ENCODE results near the gene VSIG10L.

VSIG10L gene

DNA sequence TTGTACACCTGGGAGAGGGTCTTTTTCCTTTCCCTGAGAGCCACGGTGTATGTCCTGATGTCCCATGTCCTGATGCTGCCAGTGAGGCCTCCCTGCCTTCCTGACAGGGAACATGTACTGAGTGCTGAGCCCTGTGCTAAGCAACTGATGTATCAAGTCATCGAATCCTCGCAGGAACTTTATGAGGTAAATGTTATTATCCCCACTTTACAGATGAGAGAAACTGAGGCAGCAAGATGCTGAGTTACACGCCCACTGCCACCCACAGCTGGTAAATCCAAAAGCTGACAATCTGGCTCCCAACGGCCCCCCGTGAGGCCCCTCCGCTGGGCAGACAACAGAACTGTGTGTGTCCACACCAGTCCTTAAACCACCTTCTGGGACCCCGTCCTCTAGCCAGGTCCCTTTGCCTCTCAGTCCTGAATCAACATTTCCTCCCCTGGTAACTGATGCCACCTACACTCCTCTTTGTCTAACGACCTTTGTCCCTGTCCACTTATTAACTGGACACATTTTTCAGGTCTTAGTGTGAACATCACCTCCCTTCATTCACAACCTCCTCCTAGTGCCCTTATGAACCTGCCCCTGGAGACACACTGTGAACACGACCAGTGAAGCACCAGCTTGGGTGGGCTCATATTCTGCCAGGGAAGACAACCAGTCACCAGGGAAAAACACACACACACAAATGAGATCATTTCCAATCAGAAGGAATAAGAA, 5.4 kb upstream of the VSIG10L start:
- no peak overlapping the region for H3K9ac ChIP-seq
- H4K20me1 ChIP-seq = peaks cover 0 to 5% (median 0%) of the 10 kb centered on the region in 11 experiments; a peak in 1 of 22 replicates
- H3K4me2 ChIP-seq = no peak overlapping the region
- H3K27me3 ChIP-seq = no peaks in the 10 kb centered on the region
- H3K4me3 ChIP-seq = no peak overlapping the region
- peaks cover 36 to 84% (median 63%) of the 10 kb centered on the region in 11 experiments for H3K36me3 ChIP-seq
- H3K27ac ChIP-seq = no peak overlapping the region
- peaks cover 0 to 33% (median 20%) of the 10 kb centered on the region in 10 experiments; a peak in 17 of 20 replicates for H3K4me1 ChIP-seq
- no peak for TF ChIP-seq Cebpa-rat (IDR thresholded peaks at IDR 0.05)
- H3K9me3 ChIP-seq (replicated peaks in 1 of 11) = no peaks in the 10 kb centered on the region; a peak in 1 of 22 replicates

DNA sequence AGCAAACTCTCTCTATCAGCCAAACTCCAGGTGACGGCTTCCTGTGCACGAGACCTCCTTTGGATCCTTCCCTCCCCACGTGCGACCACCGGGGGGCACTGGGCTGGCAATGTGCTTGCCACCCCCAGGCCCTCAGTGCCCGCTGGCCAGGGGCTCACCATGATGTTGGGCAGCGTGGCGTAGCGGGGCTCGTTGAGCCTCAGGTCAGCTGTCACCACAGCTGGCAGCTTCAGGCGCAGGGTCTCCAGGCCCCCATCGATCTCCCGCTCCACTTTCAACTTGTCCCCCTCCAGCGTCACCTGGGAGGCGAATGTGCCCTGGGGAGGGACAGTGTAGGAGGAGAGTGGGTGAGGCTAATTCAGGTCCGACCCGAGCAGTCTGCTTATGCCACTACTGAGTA, 4.8 kb upstream of the VSIG10L start:
- H3K4me2 ChIP-seq = no peak overlapping the region
- H3K4me1 ChIP-seq = peaks cover 6 to 33% (median 22%) of the 10 kb centered on the region in 10 experiments; a peak in 18 of 20 replicates
- H3K36me3 ChIP-seq = peaks cover 32 to 78% (median 57%) of the 10 kb centered on the region in 11 experiments
- H3K9ac ChIP-seq = no peak overlapping the region
- no peaks in the 10 kb centered on the region; a peak in 1 of 22 replicates for H3K9me3 ChIP-seq (replicated peaks in 1 of 11)
- H3K27me3 ChIP-seq = 0 out of 22 replicates have a peak, but pooled peaks cover 0 to under 1% (median 0%) of the 10 kb centered on the region in 11 experiments
- no peak for TF ChIP-seq Cebpa-rat (IDR thresholded peaks at IDR 0.05)
- no peak overlapping the region for H3K27ac ChIP-seq
- no peak overlapping the region for H3K4me3 ChIP-seq
- peaks cover 0 to 5% (median 0%) of the 10 kb centered on the region in 11 experiments; a peak in 1 of 22 replicates for H4K20me1 ChIP-seq

DNA sequence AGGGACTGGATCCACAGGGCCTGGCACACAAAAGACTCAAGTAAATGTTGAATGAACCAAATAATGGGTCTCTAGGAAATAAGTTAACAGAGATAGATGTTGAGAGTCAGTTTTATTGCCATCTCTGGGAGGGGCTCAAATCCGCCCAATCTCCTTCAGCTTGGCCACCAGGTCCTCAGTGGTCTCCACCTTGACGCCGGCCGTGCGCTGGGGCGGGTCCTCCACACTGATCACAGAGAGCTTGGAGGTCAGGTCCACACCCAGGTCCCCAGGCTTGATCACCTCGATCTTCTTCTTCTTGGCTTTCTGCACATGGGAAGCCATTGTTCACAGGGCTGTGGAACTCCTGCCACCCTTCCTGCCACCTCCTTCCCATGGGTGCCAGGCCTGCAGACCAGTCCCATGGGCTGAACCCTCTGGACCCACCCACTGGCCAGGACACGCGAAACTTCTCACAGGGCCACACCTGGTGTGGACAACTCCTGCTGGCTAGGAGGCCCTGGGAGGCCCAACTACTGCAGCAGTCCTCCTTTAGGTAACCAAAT, 3.2 kb upstream of the VSIG10L start:
- H3K4me3 ChIP-seq = no peak overlapping the region
- no peaks in the 10 kb centered on the region for H3K9me3 ChIP-seq (replicated peaks in 1 of 11)
- peaks cover 19 to 34% (median 26%) of the 10 kb centered on the region in 10 experiments; a peak in 18 of 20 replicates for H3K4me1 ChIP-seq
- H3K27me3 ChIP-seq = peaks cover 0 to 16% (median 11%) of the 10 kb centered on the region in 11 experiments; a peak in 18 of 22 replicates
- peak overlapping the region in 5 of 11 experiments; percentile 1 to 49 (median 25); a peak in 6 of 22 replicates for H3K4me2 ChIP-seq
- peaks cover 0 to 5% (median 0%) of the 10 kb centered on the region in 11 experiments; a peak in 1 of 22 replicates for H4K20me1 ChIP-seq
- H3K27ac ChIP-seq = no peak overlapping the region
- H3K9ac ChIP-seq = no peak overlapping the region
- peaks cover 17 to 62% (median 42%) of the 10 kb centered on the region in 11 experiments for H3K36me3 ChIP-seq
- no peak for TF ChIP-seq Cebpa-rat (IDR thresholded peaks at IDR 0.05)

DNA sequence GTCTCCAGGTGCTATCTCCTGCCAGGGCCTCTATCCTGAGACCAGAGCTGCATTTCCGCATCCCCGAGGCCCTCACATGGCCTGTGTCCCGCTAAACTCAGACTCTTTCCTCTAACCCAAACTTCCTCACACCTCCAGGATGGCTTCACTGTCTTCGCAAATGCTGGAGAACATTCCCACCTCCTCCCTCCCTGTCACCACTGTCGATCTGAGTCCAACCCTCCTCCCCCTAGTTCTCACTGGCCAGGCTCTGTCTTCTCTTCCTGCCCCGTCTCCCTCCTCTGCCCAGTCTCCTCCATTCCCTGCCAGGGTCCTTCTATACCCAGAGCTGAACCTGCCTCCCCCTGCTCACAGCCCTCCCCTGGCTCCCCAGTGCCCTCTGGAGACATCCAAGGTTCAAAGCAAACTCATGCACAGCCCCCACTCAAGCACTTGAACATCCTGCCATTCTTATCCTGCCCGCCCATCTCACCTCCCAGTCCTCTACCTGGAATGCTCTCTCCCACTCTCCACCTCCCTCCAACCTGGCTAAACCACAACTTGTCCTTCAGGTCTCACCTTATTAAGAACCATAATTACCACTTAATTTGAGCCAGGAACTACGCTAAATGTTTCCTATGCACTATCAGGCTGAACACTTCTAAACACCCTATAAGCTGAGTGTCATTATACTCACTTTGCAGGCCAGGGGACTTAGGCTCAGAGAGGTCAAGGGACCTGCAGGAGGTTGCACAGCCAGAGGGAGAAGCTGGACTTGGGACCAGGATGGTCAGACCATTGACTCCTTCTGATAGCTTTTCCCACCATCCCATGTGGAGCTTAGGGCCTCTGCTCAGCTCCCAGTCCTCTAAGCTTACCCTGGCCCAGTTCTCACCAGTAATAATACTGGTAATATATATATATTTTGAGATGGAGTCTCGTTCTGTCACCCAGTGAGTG, 961 bp upstream of the VSIG10L start:
- H3K4me2 ChIP-seq = peak overlapping the region in 4 of 11 experiments; percentile 2 to 86 (median 9); a peak in 2 of 22 replicates
- no peak overlapping the region for H3K9ac ChIP-seq
- H3K27me3 ChIP-seq = peaks cover 0 to 19% (median 11%) of the 10 kb centered on the region in 11 experiments; a peak in 18 of 22 replicates
- no peak for TF ChIP-seq Cebpa-rat (IDR thresholded peaks at IDR 0.05)
- no peaks in the 10 kb centered on the region for H3K9me3 ChIP-seq (replicated peaks in 1 of 11)
- peaks cover 24 to 46% (median 35%) of the 10 kb centered on the region in 10 experiments; a peak in 19 of 20 replicates for H3K4me1 ChIP-seq
- peaks cover 14 to 40% (median 32%) of the 10 kb centered on the region in 11 experiments; a peak in 20 of 22 replicates for H3K36me3 ChIP-seq
- H3K4me3 ChIP-seq = no peak overlapping the region
- peaks cover 0 to 5% (median 0%) of the 10 kb centered on the region in 11 experiments; a peak in 1 of 22 replicates for H4K20me1 ChIP-seq
- 0 out of 22 replicates have a peak overlapping the region, but pooled peaks of 1 of the 11 experiments have one; percentile 6 for H3K27ac ChIP-seq

DNA sequence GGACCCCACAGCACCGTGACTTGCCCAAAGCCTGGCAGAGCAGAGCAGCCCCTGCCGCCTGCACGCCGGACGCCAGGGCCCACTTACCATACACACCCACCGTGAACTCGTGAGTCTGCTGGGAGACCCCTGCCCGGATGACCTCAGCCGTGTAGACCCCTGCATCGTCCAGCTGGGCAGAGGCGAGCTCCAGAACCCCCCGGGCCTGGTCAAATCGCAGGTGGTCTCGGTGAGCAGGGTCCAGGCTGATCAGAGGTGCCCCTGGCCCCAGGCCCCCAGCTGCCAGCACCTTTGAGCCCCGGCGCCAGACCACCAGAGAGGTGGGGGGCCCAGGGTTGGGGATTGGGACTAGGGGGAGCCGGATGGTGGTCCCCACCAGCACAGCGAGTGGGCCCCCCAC, 873 bp downstream of the VSIG10L start:
- Histone ChIP-seq H3K9me3 (replicated peaks in 1 of 11) (no peaks in the 10 kb centered on the region), H3K36me3 (peaks cover 12 to 21% (median 15%) of the 10 kb centered on the region in 11 experiments; a peak in 18 of 22 replicates), H3K27me3 (peaks cover 0 to 19% (median 11%) of the 10 kb centered on the region in 11 experiments; a peak in 18 of 22 replicates), H3K4me2 (peak overlapping the region in 9 of 11 experiments; percentile 86 to 98 (median 93); a peak in 13 of 22 replicates), H3K27ac (peak overlapping the region in 1 of 11 experiments; percentile 84; a peak in 1 of 22 replicates), H4K20me1 (peaks cover 0 to 5% (median 0%) of the 10 kb centered on the region in 11 experiments; a peak in 1 of 22 replicates), H3K4me1 (peaks cover 24 to 47% (median 37%) of the 10 kb centered on the region in 10 experiments; a peak in 19 of 20 replicates), H3K4me3 (no peak overlapping the region), H3K9ac (no peak overlapping the region)
- TF ChIP-seq Cebpa-rat (IDR thresholded peaks at IDR 0.05) = no peak

DNA sequence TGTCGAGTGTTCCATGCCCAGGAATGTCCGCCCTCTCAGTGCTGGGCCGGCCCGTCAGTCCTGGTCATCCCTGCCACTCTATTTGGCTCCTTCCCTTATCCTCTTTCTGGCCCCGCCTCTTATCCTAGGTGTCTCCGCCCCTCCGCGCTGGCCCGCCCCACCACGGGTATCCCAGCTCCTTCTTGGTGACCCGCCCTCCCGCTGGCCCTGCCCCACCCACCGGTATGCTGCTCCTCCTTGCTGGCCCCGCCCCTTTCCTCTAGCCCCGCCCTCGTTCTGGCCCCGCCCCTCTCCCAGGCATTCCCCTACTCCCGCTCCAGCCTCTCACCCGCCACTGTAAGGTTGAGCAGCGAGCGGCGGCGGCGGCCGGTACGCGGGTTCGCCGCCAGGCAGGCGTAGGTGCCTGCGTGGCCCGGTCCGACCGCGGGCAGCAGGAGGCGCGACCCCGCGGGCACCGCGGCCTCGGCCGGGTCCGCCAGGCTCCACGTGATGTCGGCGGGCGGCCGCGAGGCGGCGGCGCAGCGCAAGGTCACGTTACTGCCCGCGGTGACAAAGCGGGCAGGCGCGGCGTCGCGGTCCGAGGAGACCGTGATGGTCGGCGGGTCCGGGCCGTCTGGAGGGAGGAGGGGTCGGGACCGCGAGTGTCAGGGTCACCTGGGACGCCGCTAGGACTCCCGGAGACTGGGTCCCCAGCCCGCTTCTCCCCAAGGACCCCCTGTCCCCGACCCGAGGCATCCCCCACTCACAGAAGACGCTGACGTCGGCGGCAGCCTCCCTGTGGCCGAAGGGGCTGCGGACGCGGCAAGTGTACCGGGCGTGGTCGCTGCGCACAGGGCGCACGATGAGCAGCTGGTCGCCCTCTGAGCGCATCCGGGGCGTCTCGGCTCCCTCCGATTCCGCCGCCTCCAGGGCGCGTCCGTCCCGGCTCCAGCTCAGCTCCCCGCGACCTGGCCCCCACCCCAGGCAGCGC, 2.0 kb downstream of the VSIG10L start:
- Histone ChIP-seq H3K4me1 (peaks cover 21 to 43% (median 34%) of the 10 kb centered on the region in 10 experiments; a peak in 19 of 20 replicates), H3K36me3 (peaks cover 4 to 10% (median 5%) of the 10 kb centered on the region in 11 experiments; a peak in 17 of 22 replicates), H3K27ac (peak overlapping the region; percentile 60 to 85 (median 76); a peak in 20 of 22 replicates), H3K9me3 (replicated peaks in 1 of 11) (no peaks in the 10 kb centered on the region), H3K4me2 (peak overlapping the region; percentile 86 to 98 (median 95)), H3K27me3 (peaks cover 0 to 19% (median 11%) of the 10 kb centered on the region in 11 experiments; a peak in 18 of 22 replicates), H3K4me3 (peak overlapping the region; percentile 59 to 77 (median 68)), H4K20me1 (peaks cover 0 to 5% (median 0%) of the 10 kb centered on the region in 11 experiments; a peak in 1 of 22 replicates), H3K9ac (peak overlapping the region; percentile 66 to 85 (median 80))
- TF ChIP-seq Cebpa-rat (IDR thresholded peaks at IDR 0.05) = no peak

DNA sequence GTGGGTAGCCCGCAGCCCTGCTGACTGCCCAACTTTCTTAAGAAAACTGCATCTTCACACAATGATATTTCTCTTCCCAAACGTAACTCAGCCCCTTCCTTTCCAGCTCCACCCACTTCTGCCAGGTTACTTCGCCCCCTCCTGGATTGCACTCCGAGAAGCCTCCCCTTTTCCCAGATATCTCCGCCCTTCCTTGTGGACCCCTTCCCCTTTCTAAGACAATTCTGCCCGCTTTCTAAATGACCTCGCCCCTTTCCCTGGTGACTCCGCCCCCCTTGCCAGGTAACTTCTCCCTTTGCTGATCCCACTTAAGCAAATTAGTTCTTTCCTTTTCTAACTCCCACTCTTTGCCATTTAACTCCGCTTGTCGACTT, 2.6 kb downstream of the VSIG10L start:
- peaks cover 0 to 4% (median 0%) of the 10 kb centered on the region in 11 experiments; a peak in 2 of 22 replicates for H3K36me3 ChIP-seq
- H3K4me3 ChIP-seq = peak overlapping the region; percentile 59 to 77 (median 68)
- peak overlapping the region; percentile 78 to 98 (median 91) for H3K4me2 ChIP-seq
- H3K4me1 ChIP-seq = peaks cover 14 to 36% (median 28%) of the 10 kb centered on the region in 10 experiments; a peak in 18 of 20 replicates
- TF ChIP-seq Cebpa-rat (IDR thresholded peaks at IDR 0.05) = no peak
- peak overlapping the region; percentile 53 to 83 (median 75); a peak in 21 of 22 replicates for H3K9ac ChIP-seq
- peaks cover 0 to 19% (median 11%) of the 10 kb centered on the region in 11 experiments; a peak in 18 of 22 replicates for H3K27me3 ChIP-seq
- no peaks in the 10 kb centered on the region for H3K9me3 ChIP-seq (replicated peaks in 1 of 11)
- H4K20me1 ChIP-seq = peaks cover 0 to 5% (median 0%) of the 10 kb centered on the region in 11 experiments; a peak in 1 of 22 replicates
- peak overlapping the region in 10 of 11 experiments; percentile 44 to 77 (median 68); a peak in 18 of 22 replicates for H3K27ac ChIP-seq

Data from BLaER1 treated with 17β-estradiol and CSF1 and Interleukin-3, amounts not matched to agents 10 nM and 100 nM (cell line).